Hepatocyte (in vitro differentiated cells): ENCODE results near the gene BLTP3A.
"Not testable (repeated sequence)": the region's sequence is repeated elsewhere in the genome, so short reads cannot be mapped to it uniquely, and the experiment has no call there.

Experiments used
- EZH2 ChIP-seq: fragments of 200-600 bp; sonication (generic); IDR thresholded peaks from 2 replicates; pipeline ENCODE4 v1.6.1; 2016; ENCODE audit warnings: antibody characterized with exemption, mild to moderate bottlenecking, borderline replicate concordance
- TF ChIP-seq, protein P1 (sequence below): fragments of 200-600 bp; sonication (generic); IDR thresholded peaks from 2 replicates; pipeline ENCODE4 v1.5.1; 2016; ENCODE audit warnings: antibody characterized with exemption, mild to moderate bottlenecking; ENCODE audit not compliant: poor library complexity

DNA sequence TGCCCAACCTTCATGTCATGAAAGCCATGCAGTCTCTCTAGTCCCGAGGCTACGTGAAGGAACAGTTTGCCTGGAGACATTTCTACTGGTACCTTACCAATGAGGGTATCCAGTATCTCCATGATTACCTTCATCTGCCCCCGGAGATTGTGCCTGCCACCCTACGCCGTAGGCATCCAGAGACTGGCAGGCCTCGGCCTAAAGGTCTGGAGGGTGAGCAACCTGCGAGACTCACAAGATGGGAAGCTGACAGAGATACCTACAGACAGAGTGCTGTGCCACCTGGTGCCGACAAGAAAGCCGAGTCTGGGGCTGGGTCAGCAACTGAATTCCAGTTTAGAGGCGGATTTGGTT is 47.6 kb upstream of the BLTP3A start:
- not testable (repeated sequence) for TF ChIP-seq EZH2
- TF ChIP-seq, protein P1, sequence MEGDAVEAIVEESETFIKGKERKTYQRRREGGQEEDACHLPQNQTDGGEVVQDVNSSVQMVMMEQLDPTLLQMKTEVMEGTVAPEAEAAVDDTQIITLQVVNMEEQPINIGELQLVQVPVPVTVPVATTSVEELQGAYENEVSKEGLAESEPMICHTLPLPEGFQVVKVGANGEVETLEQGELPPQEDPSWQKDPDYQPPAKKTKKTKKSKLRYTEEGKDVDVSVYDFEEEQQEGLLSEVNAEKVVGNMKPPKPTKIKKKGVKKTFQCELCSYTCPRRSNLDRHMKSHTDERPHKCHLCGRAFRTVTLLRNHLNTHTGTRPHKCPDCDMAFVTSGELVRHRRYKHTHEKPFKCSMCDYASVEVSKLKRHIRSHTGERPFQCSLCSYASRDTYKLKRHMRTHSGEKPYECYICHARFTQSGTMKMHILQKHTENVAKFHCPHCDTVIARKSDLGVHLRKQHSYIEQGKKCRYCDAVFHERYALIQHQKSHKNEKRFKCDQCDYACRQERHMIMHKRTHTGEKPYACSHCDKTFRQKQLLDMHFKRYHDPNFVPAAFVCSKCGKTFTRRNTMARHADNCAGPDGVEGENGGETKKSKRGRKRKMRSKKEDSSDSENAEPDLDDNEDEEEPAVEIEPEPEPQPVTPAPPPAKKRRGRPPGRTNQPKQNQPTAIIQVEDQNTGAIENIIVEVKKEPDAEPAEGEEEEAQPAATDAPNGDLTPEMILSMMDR, result not testable (repeated sequence)
